ENCODE measurements around the gene SBK2.

Gene SBK2

DNA sequence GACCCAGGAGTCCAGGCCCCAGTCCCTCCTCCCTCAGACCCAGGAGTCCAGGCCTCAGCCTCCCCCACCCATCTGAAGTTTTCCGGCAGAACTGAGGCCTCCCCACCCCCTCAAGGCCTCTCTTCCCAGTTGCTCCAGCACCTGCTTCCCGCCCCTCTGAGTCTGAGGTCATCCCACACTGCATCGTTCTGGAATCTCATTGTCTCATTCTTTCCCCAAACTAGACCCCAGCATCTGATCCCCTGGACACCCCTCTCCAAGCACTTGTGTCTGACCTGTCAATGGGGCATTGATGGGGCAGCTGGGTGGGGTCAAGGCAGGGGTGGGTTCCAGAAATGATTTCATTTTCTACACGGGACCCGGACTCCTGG, 793 bp upstream of the SBK2 start:
- Histone ChIP-seq H3K27me3 (replicated peaks; ENCODE audit: insufficient read depth, low read length) (peaks cover 65% of the 10 kb centered on the region), H3K36me3 (replicated peaks; ENCODE audit: insufficient read depth, low read length) (no peaks in the 10 kb centered on the region), H3F3A (ENCODE audit: insufficient read depth, low read length) (no peaks in the 10 kb centered on the region), H3K4me2 (ENCODE audit: low read depth, low read length) (no peak overlapping the region), H3K79me2 (ENCODE audit: low read length) (no peaks in the 10 kb centered on the region), H2AFZ (ENCODE audit: low read length) (no peak overlapping the region), H3K27ac (ENCODE audit: low read length) (no peak overlapping the region), H3K4me3 (ENCODE audit: low read length) (no peak overlapping the region), H3K9ac (ENCODE audit: low read length) (no peak overlapping the region), H3K9me2 (replicated peaks; ENCODE audit: insufficient read depth, low read length) (no peaks in the 10 kb centered on the region), H4K20me1 (ENCODE audit: insufficient read depth, low read length) (no peaks in the 10 kb centered on the region), H3K4me1 (ENCODE audit: low read length) (no peaks in the 10 kb centered on the region), H3K9me3 (replicated peaks; ENCODE audit: insufficient read depth, low read length) (no peaks in the 10 kb centered on the region)
- TF ChIP-seq EZH2 (optimal IDR thresholded peaks at IDR 0.05; ENCODE audit: low read depth, low read length) (no peak), EZH2phosphoT487 (IDR thresholded peaks at IDR 0.05; ENCODE audit: low read length) (no peak)
- TF ChIP-seq, protein P1, sequence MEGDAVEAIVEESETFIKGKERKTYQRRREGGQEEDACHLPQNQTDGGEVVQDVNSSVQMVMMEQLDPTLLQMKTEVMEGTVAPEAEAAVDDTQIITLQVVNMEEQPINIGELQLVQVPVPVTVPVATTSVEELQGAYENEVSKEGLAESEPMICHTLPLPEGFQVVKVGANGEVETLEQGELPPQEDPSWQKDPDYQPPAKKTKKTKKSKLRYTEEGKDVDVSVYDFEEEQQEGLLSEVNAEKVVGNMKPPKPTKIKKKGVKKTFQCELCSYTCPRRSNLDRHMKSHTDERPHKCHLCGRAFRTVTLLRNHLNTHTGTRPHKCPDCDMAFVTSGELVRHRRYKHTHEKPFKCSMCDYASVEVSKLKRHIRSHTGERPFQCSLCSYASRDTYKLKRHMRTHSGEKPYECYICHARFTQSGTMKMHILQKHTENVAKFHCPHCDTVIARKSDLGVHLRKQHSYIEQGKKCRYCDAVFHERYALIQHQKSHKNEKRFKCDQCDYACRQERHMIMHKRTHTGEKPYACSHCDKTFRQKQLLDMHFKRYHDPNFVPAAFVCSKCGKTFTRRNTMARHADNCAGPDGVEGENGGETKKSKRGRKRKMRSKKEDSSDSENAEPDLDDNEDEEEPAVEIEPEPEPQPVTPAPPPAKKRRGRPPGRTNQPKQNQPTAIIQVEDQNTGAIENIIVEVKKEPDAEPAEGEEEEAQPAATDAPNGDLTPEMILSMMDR (IDR thresholded peaks at IDR 0.05; ENCODE audit: low read length), result no peak
- DNase-seq, result no peak

- TF ChIP-seq, protein P1 (IDR thresholded peaks at IDR 0.05; ENCODE audit: low read length), result no peak
- TF ChIP-seq EZH2phosphoT487 (IDR thresholded peaks at IDR 0.05; ENCODE audit: low read length) (no peak), EZH2 (optimal IDR thresholded peaks at IDR 0.05; ENCODE audit: low read depth, low read length) (no peak)
- Histone ChIP-seq H3K4me3 (ENCODE audit: low read length) (no peak overlapping the region), H3K9ac (ENCODE audit: low read length) (no peak overlapping the region), H3K27ac (ENCODE audit: low read length) (no peak overlapping the region), H3K79me2 (ENCODE audit: low read length) (no peaks in the 10 kb centered on the region), H3K4me1 (ENCODE audit: low read length) (no peaks in the 10 kb centered on the region), H3K36me3 (replicated peaks; ENCODE audit: insufficient read depth, low read length) (no peaks in the 10 kb centered on the region), H3F3A (ENCODE audit: insufficient read depth, low read length) (no peaks in the 10 kb centered on the region), H2AFZ (ENCODE audit: low read length) (no peak overlapping the region), H4K20me1 (ENCODE audit: insufficient read depth, low read length) (no peaks in the 10 kb centered on the region), H3K4me2 (ENCODE audit: low read depth, low read length) (no peak overlapping the region), H3K9me3 (replicated peaks; ENCODE audit: insufficient read depth, low read length) (no peaks in the 10 kb centered on the region), H3K27me3 (replicated peaks; ENCODE audit: insufficient read depth, low read length) (peaks cover 67% of the 10 kb centered on the region), H3K9me2 (replicated peaks; ENCODE audit: insufficient read depth, low read length) (no peaks in the 10 kb centered on the region)
- no peak for DNase-seq
These were observed 567 bp downstream of the SBK2 start for GRCh38 chr19:55536366-55536765.

DNA sequence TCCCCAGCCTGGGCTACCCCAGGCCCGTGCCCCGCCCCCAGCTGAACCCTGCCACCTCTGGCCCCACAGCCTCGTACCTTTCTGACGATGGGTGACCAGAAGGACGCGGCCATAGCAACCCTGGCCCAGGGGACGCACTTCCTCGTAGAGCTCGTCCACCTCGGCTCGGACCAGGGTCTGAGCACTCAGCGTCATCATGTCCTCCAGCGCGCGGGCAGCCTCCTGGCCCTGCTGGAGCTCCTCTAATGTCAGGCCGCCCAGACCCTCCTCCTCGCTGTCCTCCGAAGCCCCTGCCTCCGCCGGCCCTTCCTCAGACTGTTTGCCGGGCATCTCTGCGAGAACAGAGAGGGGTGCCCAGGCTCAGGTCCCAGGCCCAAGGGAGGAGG, 975 bp downstream of the SBK2 start:
- Histone ChIP-seq H3K9me2 (replicated peaks; ENCODE audit: insufficient read depth, low read length) (no peaks in the 10 kb centered on the region), H3K27ac (ENCODE audit: low read length) (no peak overlapping the region), H2AFZ (ENCODE audit: low read length) (no peak overlapping the region), H3K4me2 (ENCODE audit: low read depth, low read length) (no peak overlapping the region), H3K9ac (ENCODE audit: low read length) (no peak overlapping the region), H4K20me1 (ENCODE audit: insufficient read depth, low read length) (no peaks in the 10 kb centered on the region), H3K79me2 (ENCODE audit: low read length) (no peaks in the 10 kb centered on the region), H3K4me3 (ENCODE audit: low read length) (no peak overlapping the region), H3K9me3 (replicated peaks; ENCODE audit: insufficient read depth, low read length) (no peaks in the 10 kb centered on the region), H3F3A (ENCODE audit: insufficient read depth, low read length) (no peaks in the 10 kb centered on the region), H3K36me3 (replicated peaks; ENCODE audit: insufficient read depth, low read length) (no peaks in the 10 kb centered on the region), H3K27me3 (replicated peaks; ENCODE audit: insufficient read depth, low read length) (peaks cover 67% of the 10 kb centered on the region), H3K4me1 (ENCODE audit: low read length) (no peaks in the 10 kb centered on the region)
- TF ChIP-seq, protein P1 (IDR thresholded peaks at IDR 0.05; ENCODE audit: low read length), result no peak
- TF ChIP-seq EZH2phosphoT487 (IDR thresholded peaks at IDR 0.05; ENCODE audit: low read length) (no peak), EZH2 (optimal IDR thresholded peaks at IDR 0.05; ENCODE audit: low read depth, low read length) (no peak)
- DNase-seq, result no peak

Measured in MM.1S (cell line).